ENCODE measurements around the gene PTGR1.

Gene PTGR1

GRCh38 chr9:111615928-111616327 is 16.5 kb upstream of the PTGR1 start:
- no peaks in the 10 kb centered on the region for H3K27me3 ChIP-seq
- H3K4me2 ChIP-seq: no peak overlapping the region
- no peak overlapping the region for H3K27ac ChIP-seq
- H4K20me1 ChIP-seq: no peaks in the 10 kb centered on the region
- H3K9ac ChIP-seq: no peak overlapping the region
- no peaks in the 10 kb centered on the region for H3K4me1 ChIP-seq
- no peaks in the 10 kb centered on the region for H3K36me3 ChIP-seq
- H3K9me3 ChIP-seq: no peaks in the 10 kb centered on the region
- H3K4me3 ChIP-seq: no peak overlapping the region
- TF ChIP-seq Cebpa-rat (IDR thresholded peaks at IDR 0.05): no peak

- H3K4me1 ChIP-seq: no peaks in the 10 kb centered on the region
- no peaks in the 10 kb centered on the region for H4K20me1 ChIP-seq
- H3K27me3 ChIP-seq: no peaks in the 10 kb centered on the region
- H3K4me3 ChIP-seq: no peak overlapping the region
- H3K9ac ChIP-seq: no peak overlapping the region
- TF ChIP-seq Cebpa-rat (IDR thresholded peaks at IDR 0.05): no peak
- H3K36me3 ChIP-seq: no peaks in the 10 kb centered on the region
- no peak overlapping the region for H3K4me2 ChIP-seq
- no peak overlapping the region for H3K27ac ChIP-seq
- H3K9me3 ChIP-seq: no peaks in the 10 kb centered on the region
These were observed 14.1 kb upstream of the PTGR1 start for GRCh38 chr9:111613436-111614040.

- Histone ChIP-seq H3K27me3 (no peaks in the 10 kb centered on the region), H4K20me1 (no peaks in the 10 kb centered on the region), H3K36me3 (no peaks in the 10 kb centered on the region), H3K4me2 (no peak overlapping the region), H3K9me3 (no peaks in the 10 kb centered on the region), H3K4me3 (no peak overlapping the region), H3K9ac (no peak overlapping the region), H3K27ac (no peak overlapping the region), H3K4me1 (no peaks in the 10 kb centered on the region)
- no peak for TF ChIP-seq Cebpa-rat (IDR thresholded peaks at IDR 0.05)
These were observed 11.4 kb upstream of the PTGR1 start for GRCh38 chr9:111610845-111611244.

GRCh38 chr9:111610149-111610548 is 10.7 kb upstream of the PTGR1 start:
- no peak overlapping the region for H3K9ac ChIP-seq
- no peak overlapping the region for H3K4me3 ChIP-seq
- H3K27ac ChIP-seq: no peak overlapping the region
- H3K36me3 ChIP-seq: no peaks in the 10 kb centered on the region
- no peaks in the 10 kb centered on the region for H3K9me3 ChIP-seq
- H3K4me1 ChIP-seq: no peaks in the 10 kb centered on the region
- no peaks in the 10 kb centered on the region for H4K20me1 ChIP-seq
- H3K27me3 ChIP-seq: no peaks in the 10 kb centered on the region
- no peak overlapping the region for H3K4me2 ChIP-seq
- TF ChIP-seq Cebpa-rat (IDR thresholded peaks at IDR 0.05): no peak

GRCh38 chr9:111605041-111605559 is 5.7 kb upstream of the PTGR1 start:
- Histone ChIP-seq H3K36me3 (no peaks in the 10 kb centered on the region), H3K4me2 (no peak overlapping the region), H3K4me1 (no peaks in the 10 kb centered on the region), H3K9ac (no peak overlapping the region), H3K4me3 (no peak overlapping the region), H4K20me1 (no peaks in the 10 kb centered on the region), H3K27me3 (peaks cover 12% of the 10 kb centered on the region), H3K27ac (no peak overlapping the region), H3K9me3 (peaks cover 11% of the 10 kb centered on the region)
- TF ChIP-seq Cebpa-rat (IDR thresholded peaks at IDR 0.05): no peak

DNA sequence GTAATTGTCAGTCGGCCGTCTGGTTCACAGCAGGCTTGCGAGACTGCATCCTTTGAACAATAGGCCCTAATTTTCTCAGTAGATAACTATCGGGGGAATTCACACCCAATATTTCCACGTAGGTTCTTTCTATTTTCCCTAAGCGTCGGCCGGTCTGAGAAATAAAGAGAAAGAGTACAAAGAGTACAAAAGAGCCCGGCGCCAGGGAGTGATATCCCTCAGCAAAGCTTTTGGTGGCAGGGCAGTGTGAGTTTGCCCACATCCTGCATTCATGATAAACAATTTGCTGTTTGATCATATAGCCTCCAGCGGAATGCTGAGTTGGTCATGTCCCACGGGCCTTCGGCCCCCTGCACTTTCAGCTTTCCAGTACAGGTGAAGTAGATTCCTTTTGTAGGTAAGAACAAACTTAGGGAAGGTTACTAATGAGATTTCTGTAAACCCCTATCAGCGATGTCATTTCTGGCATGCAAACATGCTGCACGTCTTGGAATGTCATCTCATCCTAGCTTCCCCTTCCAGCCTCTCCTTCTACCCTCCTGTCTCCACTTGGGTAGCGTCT is 4.7 kb upstream of the PTGR1 start:
- H3K27ac ChIP-seq: no peak overlapping the region
- H3K9me3 ChIP-seq: peaks cover 21% of the 10 kb centered on the region
- no peak for TF ChIP-seq Cebpa-rat (IDR thresholded peaks at IDR 0.05)
- H3K4me2 ChIP-seq: no peak overlapping the region
- no peaks in the 10 kb centered on the region for H4K20me1 ChIP-seq
- H3K9ac ChIP-seq: no peak overlapping the region
- H3K36me3 ChIP-seq: no peaks in the 10 kb centered on the region
- no peak overlapping the region for H3K4me3 ChIP-seq
- H3K4me1 ChIP-seq: no peaks in the 10 kb centered on the region
- H3K27me3 ChIP-seq: peaks cover 22% of the 10 kb centered on the region

DNA sequence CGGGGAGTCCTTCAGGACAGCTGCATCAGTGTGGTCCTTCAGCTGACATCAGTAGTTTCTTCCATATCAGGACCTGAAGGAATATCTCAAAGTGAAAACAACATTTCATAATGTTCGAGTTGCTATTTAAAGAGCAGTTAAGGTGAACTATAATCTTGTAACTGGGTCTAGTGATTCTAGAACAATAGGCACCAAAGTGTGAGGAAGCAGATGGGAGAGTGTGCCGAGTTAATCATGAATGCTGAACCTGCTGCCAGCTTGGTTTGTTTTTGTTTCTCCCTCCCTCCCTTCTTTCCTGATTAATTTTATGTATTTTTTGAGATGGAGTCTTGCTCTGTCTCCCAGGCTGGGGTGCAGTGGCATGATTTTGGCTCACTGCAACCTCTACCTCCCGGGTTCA is 3.6 kb upstream of the PTGR1 start:
- Histone ChIP-seq H4K20me1 (no peaks in the 10 kb centered on the region), H3K9me3 (peaks cover 32% of the 10 kb centered on the region), H3K4me1 (peaks cover 8% of the 10 kb centered on the region), H3K9ac (no peak overlapping the region), H3K27ac (no peak overlapping the region), H3K36me3 (no peaks in the 10 kb centered on the region), H3K27me3 (peaks cover 33% of the 10 kb centered on the region), H3K4me2 (no peak overlapping the region), H3K4me3 (no peak overlapping the region)
- no peak for TF ChIP-seq Cebpa-rat (IDR thresholded peaks at IDR 0.05)

GRCh38 chr9:111601237-111602018 is 2.0 kb upstream of the PTGR1 start:
- Histone ChIP-seq H4K20me1 (no peaks in the 10 kb centered on the region), H3K4me1 (peaks cover 12% of the 10 kb centered on the region), H3K4me2 (no peak overlapping the region), H3K9me3 (peaks cover 47% of the 10 kb centered on the region), H3K36me3 (no peaks in the 10 kb centered on the region), H3K27ac (no peak overlapping the region), H3K9ac (no peak overlapping the region), H3K27me3 (peaks cover 46% of the 10 kb centered on the region), H3K4me3 (no peak overlapping the region)
- no peak for TF ChIP-seq Cebpa-rat (IDR thresholded peaks at IDR 0.05)

- H3K4me1 ChIP-seq: peaks cover 12% of the 10 kb centered on the region
- H4K20me1 ChIP-seq: no peaks in the 10 kb centered on the region
- H3K36me3 ChIP-seq: no peaks in the 10 kb centered on the region
- TF ChIP-seq Cebpa-rat (IDR thresholded peaks at IDR 0.05): no peak
- H3K27ac ChIP-seq: no peak overlapping the region
- H3K4me2 ChIP-seq: no peak overlapping the region
- peaks cover 47% of the 10 kb centered on the region for H3K9me3 ChIP-seq
- no peak overlapping the region for H3K9ac ChIP-seq
- H3K4me3 ChIP-seq: no peak overlapping the region; the same call in 1 of the 2 replicates
- peaks cover 46% of the 10 kb centered on the region for H3K27me3 ChIP-seq
These were observed 502 bp upstream of the PTGR1 start for GRCh38 chr9:111599955-111600343.

DNA sequence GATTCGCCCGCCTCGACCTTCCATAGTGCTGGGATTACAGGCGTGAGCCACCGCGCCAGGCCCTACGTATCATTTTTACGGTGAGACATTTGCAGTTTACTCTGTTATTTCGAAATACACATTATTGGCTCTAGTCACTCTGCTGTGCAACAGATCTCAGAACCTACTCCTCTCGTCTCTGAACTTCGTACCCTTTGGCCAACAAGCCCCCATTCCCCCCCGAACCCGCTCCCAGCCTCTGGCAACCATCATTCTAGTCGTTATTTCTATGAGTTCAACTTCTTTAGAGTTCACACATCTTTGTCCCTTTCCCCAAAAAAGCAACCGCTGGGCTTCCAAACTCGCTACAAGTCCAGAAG is 735 bp downstream of the PTGR1 start:
- H3K27me3 ChIP-seq: peaks cover 46% of the 10 kb centered on the region
- peak overlapping the region; percentile 56 for H3K4me3 ChIP-seq
- H3K27ac ChIP-seq: no peak overlapping the region
- no peaks in the 10 kb centered on the region for H3K36me3 ChIP-seq
- peak overlapping the region; percentile 72 for H3K4me2 ChIP-seq
- H4K20me1 ChIP-seq: no peaks in the 10 kb centered on the region
- peaks cover 47% of the 10 kb centered on the region for H3K9me3 ChIP-seq
- H3K9ac ChIP-seq: no peak overlapping the region
- TF ChIP-seq Cebpa-rat (IDR thresholded peaks at IDR 0.05): no peak
- H3K4me1 ChIP-seq: peaks cover 12% of the 10 kb centered on the region

Data from BLaER1 (cell line).